HCT116 (cell line): ENCODE data around the gene FHL2. TPM values are rescaled to one million over a fixed set of nuclear protein-coding genes. Genes with fewer than 3 reads are reported as not detected.

Source experiments
- ATAC-seq: fragments of 200-7000 bp; cut with Tn5 transposase; 2 replicates; pipeline ENCODE4 v1.9.1; 2020; ENCODE audit warnings: mild to moderate bottlenecking, moderate library complexity
- BruUV-seq: library from RNA; stranded (reverse); fragments of 400-500 nt; replicated peaks from 2 replicates; lab custom pipeline; 2021; lab: Mats Ljungman, UMichigan
- CTCF ChIA-PET: fragments of 300-600 bp; sonication (Branson Sonifier 250); formaldehyde crosslinking; loops from one replicate; lab custom pipeline; 2021; ENCODE audit warnings: antibody characterized with exemption; lab: Charles Lee
- POLR2A ChIA-PET: fragments of 300-600, 350-600 bp; sonication (Branson Sonifier 250); formaldehyde crosslinking; loops from one replicate; lab custom pipeline; 2021; ENCODE audit warnings: antibody characterized with exemption; lab: Charles Lee
- RAD21 ChIA-PET, 2 experiments: fragments of 300-600 bp; sonication (Branson Sonifier 250); formaldehyde crosslinking; loops; one replicate each; lab custom pipeline; 2023; ENCODE audit warnings: low total read pairs in 2 of 2; ENCODE audit not compliant: uncharacterized antibody in 2 of 2, unreplicated experiment in 2 of 2, low non-redundant PET in 1 of 2; lab: Charles Lee
- DNase-seq: peaks from one replicate; pipeline ENCODE4 v3.0.0-alpha.2; 2010; ENCODE audit warnings: low read depth, low spot score
- H2AFZ ChIP-seq: fragments of 200-600 bp; shearing (Covaris generic), sonication (generic); 2 replicates; pipeline ENCODE4 v1.6.1; 2017; ENCODE audit warnings: low read depth, mixed run types, mixed read lengths, antibody characterized with exemption, low read length; ENCODE audit not compliant: poor library complexity, severe bottlenecking
- H3K27ac ChIP-seq: 2 replicates; pipeline ENCODE4 v1.5.1; 2012; ENCODE audit warnings: low read depth, low read length
- H3K27me3 ChIP-seq: fragments of 200-600 bp; sonication (generic); 2 replicates; pipeline ENCODE4 v1.6.1; 2016; ENCODE audit warnings: mixed run types, low read length, mixed read lengths; ENCODE audit not compliant: insufficient read depth
- H3K36me3 ChIP-seq, 2 experiments: fragments of 200-500 bp in 1 of 2; fragments of 200-600 bp in 1 of 2; sonication (Bioruptor generic) in 1 of 2; sonication (generic) in 1 of 2; 2 replicates each; pipeline versions ENCODE4 v1.5.1 to v1.6.1; 2014 to 2016; ENCODE audit warnings: low read length in 2 of 2, inconsistent platforms in 1 of 2, mixed read lengths in 1 of 2, mixed run types in 1 of 2; ENCODE audit not compliant: insufficient read depth in 2 of 2, control insufficient read depth in 1 of 2
- H3K4me1 ChIP-seq, 2 experiments: fragments of 200-600 bp in 1 of 2; sonication (generic) in 1 of 2; 2 replicates each; pipeline versions ENCODE4 v1.5.1 to v1.6.1; 2012 to 2017; ENCODE audit warnings: low read length in 2 of 2, inconsistent platforms in 1 of 2, mild to moderate bottlenecking in 1 of 2, mixed read lengths in 1 of 2, mixed run types in 1 of 2, moderate library complexity in 1 of 2; ENCODE audit not compliant: insufficient read depth in 2 of 2, control insufficient read depth in 1 of 2
- H3K4me2 ChIP-seq: fragments of 200-600 bp; sonication (generic); 2 replicates; pipeline ENCODE4 v1.6.1; 2017; ENCODE audit warnings: mixed run types, low read length, mixed read lengths
- H3K4me3 ChIP-seq, 2 experiments: fragments of 200-600 bp in 1 of 2; sonication (generic) in 1 of 2; replicated peaks in 1 of 2; 2 replicates each; pipeline ENCODE4 v1.5.1; 2011 to 2016; ENCODE audit warnings: low read length in 2 of 2, control low read depth in 1 of 2, low read depth in 1 of 2, mild to moderate bottlenecking in 1 of 2, mixed read lengths in 1 of 2, mixed run types in 1 of 2
- H3K79me2 ChIP-seq: fragments of 200-600 bp; sonication (generic); 2 replicates; pipeline ENCODE4 v1.6.1; 2017; ENCODE audit warnings: mild to moderate bottlenecking, mixed run types, low read length, moderate library complexity, mixed read lengths; ENCODE audit not compliant: insufficient read depth
- H3K9ac ChIP-seq: fragments of 200-600 bp; sonication (generic); 2 replicates; pipeline ENCODE4 v1.6.1; 2016; ENCODE audit warnings: low read length, mixed read lengths
- H3K9me2 ChIP-seq: fragments of 200-600 bp; sonication (generic), shearing (Covaris generic); 2 replicates; pipeline ENCODE4 v1.6.1; 2017; ENCODE audit warnings: mixed run types, mild to moderate bottlenecking, moderate library complexity; ENCODE audit not compliant: insufficient read depth
- H3K9me3 ChIP-seq, 2 experiments: fragments of 200-500 bp in 1 of 2; fragments of 200-600 bp in 1 of 2; sonication (Bioruptor generic) in 1 of 2; sonication (generic) in 1 of 2; 2 replicates each; pipeline ENCODE4 v1.6.1; 2014 to 2017; ENCODE audit warnings: low read length in 2 of 2, mixed read lengths in 2 of 2, inconsistent platforms in 1 of 2, low read depth in 1 of 2, mild to moderate bottlenecking in 1 of 2, mixed run types in 1 of 2, moderate library complexity in 1 of 2; ENCODE audit not compliant: control insufficient read depth in 1 of 2, insufficient read depth in 1 of 2
- H4K20me1 ChIP-seq: fragments of 200-600 bp; sonication (generic), shearing (Covaris generic); 2 replicates; pipeline ENCODE4 v1.6.1; 2017; ENCODE audit warnings: mixed run types, mild to moderate bottlenecking, moderate library complexity; ENCODE audit not compliant: insufficient read depth
- CBX3 ChIP-seq: IDR thresholded peaks from 2 replicates; pipeline ENCODE4 v1.6.1; 2012; ENCODE audit warnings: low read depth
- EGR1 ChIP-seq: IDR thresholded peaks from 2 replicates; pipeline ENCODE4 v1.6.1; 2012; ENCODE audit warnings: low read depth
- EZH2 ChIP-seq: fragments of 200-600 bp; sonication (generic); IDR thresholded peaks from 2 replicates; pipeline ENCODE4 v1.6.1; 2017; ENCODE audit warnings: antibody characterized with exemption, mixed run types
- EZH2phosphoT487 ChIP-seq: fragments of 200-600 bp; IDR thresholded peaks from 2 replicates; pipeline ENCODE4 v1.6.1; 2018; ENCODE audit warnings: antibody characterized with exemption, borderline replicate concordance
- FOSL1 ChIP-seq: IDR thresholded peaks from 2 replicates; pipeline ENCODE4 v1.6.1; 2012; ENCODE audit warnings: low read depth
- JUND ChIP-seq: IDR thresholded peaks from 2 replicates; pipeline ENCODE4 v1.6.1; 2012
- POLR2A ChIP-seq: IDR thresholded peaks from 2 replicates; pipeline ENCODE4 v1.7.0; 2011; ENCODE audit warnings: borderline replicate concordance; ENCODE audit not compliant: insufficient read depth, insufficient read length; ENCODE audit errors: extremely low read depth
- POLR2AphosphoS5 ChIP-seq: IDR thresholded peaks from 2 replicates; pipeline ENCODE4 v1.6.1; 2011; ENCODE audit warnings: mild to moderate bottlenecking, low read depth, low read length, moderate library complexity
- RAD21 ChIP-seq: IDR thresholded peaks from 2 replicates; pipeline ENCODE4 v1.6.1; 2012; ENCODE audit warnings: low read depth, mild to moderate bottlenecking
- REST ChIP-seq: IDR thresholded peaks from 2 replicates; pipeline ENCODE4 v1.6.1; 2012; ENCODE audit warnings: low read depth
- SP1 ChIP-seq: IDR thresholded peaks from 2 replicates; pipeline ENCODE4 v1.6.1; 2012; ENCODE audit warnings: low read depth
- YY1 ChIP-seq: IDR thresholded peaks from 2 replicates; pipeline ENCODE4 v1.6.1; 2011; ENCODE audit warnings: low read length, low read depth, moderate library complexity, mild to moderate bottlenecking; ENCODE audit not compliant: insufficient replicate concordance; ENCODE audit errors: extremely low read depth
- ZFX ChIP-seq: fragments of 450-650 bp; IDR thresholded peaks from 2 replicates; pipeline ENCODE4 v1.6.1; 2017
- ZNF274 ChIP-seq: fragments of 200-500 bp; sonication (Bioruptor generic); IDR thresholded peaks from 2 replicates; pipeline ENCODE4 v1.6.1; 2014; ENCODE audit warnings: mild to moderate bottlenecking, low read depth, low read length, inconsistent platforms
- intact Hi-C: fragments of 100-400 bp; cut with micrococcal nuclease; formaldehyde crosslinking; loops from 2 replicates; pipeline ENCODE4 v1.10.0; 2022
- total RNA-seq: library from RNA; stranded (reverse); gene quantifications from one replicate; pipeline ENCODE4 v1.2.1, GENCODE V29; 2021; ENCODE audit not compliant: unreplicated experiment
- TF ChIP-seq, protein P1 (sequence below): IDR thresholded peaks from 2 replicates; pipeline ENCODE4 v1.6.1; 2012
- TF ChIP-seq, protein P2 (sequence below): IDR thresholded peaks from 2 replicates; pipeline ENCODE4 v1.6.1; 2012
- TF ChIP-seq, protein P3 (sequence below), 3 experiments: fragments of 200-600 bp in 1 of 3; sonication (generic) in 1 of 3; IDR thresholded peaks in 2 of 3; conservative IDR thresholded peaks in 1 of 3; 2 replicates each; pipeline ENCODE4 v1.5.1; 2012 to 2017; ENCODE audit warnings: low read depth in 2 of 3, low read length in 2 of 3, antibody characterized with exemption in 1 of 3, borderline replicate concordance in 1 of 3, control low read depth in 1 of 3, mild to moderate bottlenecking in 1 of 3, mixed read lengths in 1 of 3, mixed run types in 1 of 3, moderate library complexity in 1 of 3; ENCODE audit not compliant: insufficient read depth in 1 of 3

Gene FHL2
- total RNA-seq, 1 experiment from 2014 or later: 86.6 TPM

DNA sequence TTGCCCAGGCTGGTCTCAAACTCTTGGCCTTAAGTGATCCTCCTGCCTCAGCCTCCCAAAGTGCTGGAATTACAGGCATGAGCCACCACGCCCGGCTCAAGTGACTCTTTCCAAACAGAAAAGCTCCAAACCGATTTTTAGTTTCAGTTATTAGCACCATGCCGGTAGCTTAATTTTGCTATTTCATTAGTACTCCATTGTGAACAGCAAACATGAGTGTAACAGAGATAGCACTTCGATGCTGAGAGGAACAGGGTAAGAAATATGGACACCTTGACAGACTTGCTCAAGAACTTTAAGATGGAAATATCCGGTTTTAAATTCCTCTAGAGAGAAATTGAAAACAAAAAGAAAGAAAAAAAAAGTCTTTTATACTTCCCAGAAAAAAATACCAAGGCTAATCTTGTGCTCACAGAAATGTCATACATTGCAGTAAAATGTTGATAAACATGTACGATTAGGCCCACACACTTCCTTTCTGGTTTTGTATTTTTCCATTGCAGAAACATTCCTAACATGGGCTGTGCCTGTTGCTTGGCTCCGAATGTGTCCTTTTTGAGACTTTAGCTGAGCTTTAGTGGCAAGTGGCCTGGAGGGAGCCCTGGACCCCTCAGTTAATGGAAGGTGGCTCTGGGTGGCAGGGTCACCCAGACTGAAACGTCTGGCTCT, 18.3 kb downstream of the FHL2 start (continued):
- TF ChIP-seq YY1 (no peak), JUND (no peak)
- TF ChIP-seq, all 23 proteins: peak for 0

DNA sequence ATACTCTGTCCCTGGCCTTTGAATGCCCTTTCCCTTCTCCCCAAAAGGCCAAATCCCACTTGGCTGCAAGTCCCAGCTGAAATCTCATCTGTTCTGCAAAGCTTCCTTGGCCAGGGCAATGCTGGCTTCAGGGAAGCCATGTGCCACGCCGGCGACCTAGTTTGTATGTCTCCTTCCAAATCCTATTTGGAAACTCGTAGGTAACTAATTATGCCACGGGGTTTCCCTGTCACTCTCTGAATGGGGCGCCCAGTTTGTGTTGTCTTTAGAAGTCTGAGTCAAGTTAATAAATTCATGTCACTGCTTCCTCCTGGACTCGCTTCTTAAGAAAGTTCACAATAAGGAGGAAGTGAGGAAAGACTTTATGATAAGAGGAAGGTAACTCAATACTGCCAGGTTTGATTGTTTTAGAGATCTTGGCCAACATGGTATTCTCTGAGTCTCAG, 19.1 kb downstream of the FHL2 start:
- Histone ChIP-seq H3K9me2 (no peaks in the 10 kb centered on the region), H3K36me3 (peaks cover 21 to 63% of the 10 kb centered on the region in 2 experiments; a peak in 3 of 4 replicates), H3K4me2 (no peak overlapping the region), H3K4me1 (no peaks in the 10 kb centered on the region), H3K4me3 (no peak overlapping the region), H3K27me3 (no peaks in the 10 kb centered on the region), H3K9me3 (no peaks in the 10 kb centered on the region), H3K79me2 (peaks cover 87% of the 10 kb centered on the region), H4K20me1 (no peaks in the 10 kb centered on the region), H3K9ac (no peak overlapping the region), H2AFZ (no peak overlapping the region), H3K27ac (no peak overlapping the region)
- ChIA-PET CTCF (no interaction called here), RAD21 (no interaction called here), POLR2A (no interaction called here)
- no TSS peak for BruUV-seq
- intact Hi-C loops: no loop called here
- no peak for ATAC-seq
- DNase-seq: no peak
- no peak for TF ChIP-seq YY1
- no peak for TF ChIP-seq SP1
- TF ChIP-seq, protein P1, sequence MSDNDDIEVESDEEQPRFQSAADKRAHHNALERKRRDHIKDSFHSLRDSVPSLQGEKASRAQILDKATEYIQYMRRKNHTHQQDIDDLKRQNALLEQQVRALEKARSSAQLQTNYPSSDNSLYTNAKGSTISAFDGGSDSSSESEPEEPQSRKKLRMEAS: no peak
- no peak for TF ChIP-seq POLR2A
- TF ChIP-seq, protein P2, sequence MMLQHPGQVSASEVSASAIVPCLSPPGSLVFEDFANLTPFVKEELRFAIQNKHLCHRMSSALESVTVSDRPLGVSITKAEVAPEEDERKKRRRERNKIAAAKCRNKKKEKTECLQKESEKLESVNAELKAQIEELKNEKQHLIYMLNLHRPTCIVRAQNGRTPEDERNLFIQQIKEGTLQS: no peak
- no peak for TF ChIP-seq EGR1
- no peak for TF ChIP-seq EZH2phosphoT487
- TF ChIP-seq FOSL1: no peak
- no peak for TF ChIP-seq REST
- no peak for TF ChIP-seq EZH2
- TF ChIP-seq, protein P3, sequence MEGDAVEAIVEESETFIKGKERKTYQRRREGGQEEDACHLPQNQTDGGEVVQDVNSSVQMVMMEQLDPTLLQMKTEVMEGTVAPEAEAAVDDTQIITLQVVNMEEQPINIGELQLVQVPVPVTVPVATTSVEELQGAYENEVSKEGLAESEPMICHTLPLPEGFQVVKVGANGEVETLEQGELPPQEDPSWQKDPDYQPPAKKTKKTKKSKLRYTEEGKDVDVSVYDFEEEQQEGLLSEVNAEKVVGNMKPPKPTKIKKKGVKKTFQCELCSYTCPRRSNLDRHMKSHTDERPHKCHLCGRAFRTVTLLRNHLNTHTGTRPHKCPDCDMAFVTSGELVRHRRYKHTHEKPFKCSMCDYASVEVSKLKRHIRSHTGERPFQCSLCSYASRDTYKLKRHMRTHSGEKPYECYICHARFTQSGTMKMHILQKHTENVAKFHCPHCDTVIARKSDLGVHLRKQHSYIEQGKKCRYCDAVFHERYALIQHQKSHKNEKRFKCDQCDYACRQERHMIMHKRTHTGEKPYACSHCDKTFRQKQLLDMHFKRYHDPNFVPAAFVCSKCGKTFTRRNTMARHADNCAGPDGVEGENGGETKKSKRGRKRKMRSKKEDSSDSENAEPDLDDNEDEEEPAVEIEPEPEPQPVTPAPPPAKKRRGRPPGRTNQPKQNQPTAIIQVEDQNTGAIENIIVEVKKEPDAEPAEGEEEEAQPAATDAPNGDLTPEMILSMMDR (IDR thresholded peaks at IDR 0.05 in 2 of 3, conservative IDR thresholded peaks at IDR 0.05 in 1 of 3; ENCODE audit: borderline replicate concordance in 1 of 3, insufficient read depth in 1 of 3, low read depth in 2 of 3, low read length in 2 of 3): no peak
- TF ChIP-seq ZNF274: no peak
- TF ChIP-seq RAD21: no peak
- no peak for TF ChIP-seq CBX3
- TF ChIP-seq POLR2AphosphoS5: no peak
- no peak for TF ChIP-seq ZFX
- TF ChIP-seq JUND: no peak
